ENCODE results near the gene ZKSCAN8. TPM values are rescaled to one million over a fixed set of nuclear protein-coding genes. Genes with fewer than 3 reads are reported as not detected.
A peak's percentile ranks its signal among the peaks of the same experiment; 100 is the strongest.

Gene ZKSCAN8
- total RNA-seq, 1 experiment from 2014 or later, result 12.0 TPM

GRCh38 chr6:28135393-28135792 lies 6.3 kb upstream of the ZKSCAN8 start:
- no peaks in the 10 kb centered on the region for H3K36me3 ChIP-seq (ENCODE audit: low read depth, low read length)
- intact Hi-C loops (cut with micrococcal nuclease), result loop anchor here (5.0 to 10.0 kb wide), 3 partner anchors 202 to 449 kb away; partner anchors contain the start of gene ZSCAN31
- no TSS peak for BruUV-seq (replicated peaks)
- H3K4me1 ChIP-seq (ENCODE audit: insufficient read depth, low read length), result peaks cover 14% of the 10 kb centered on the region
- peak overlapping the region; percentile 95 for H3K4me2 ChIP-seq (ENCODE audit: low read length)
- no peak overlapping the region for H3K27ac ChIP-seq (ENCODE audit: low read length)
- no peak overlapping the region for H2AFZ ChIP-seq (ENCODE audit: low read length)
- H3K9ac ChIP-seq (ENCODE audit: low read length), result 0 out of 2 replicates have a peak overlapping the region, but pooled peaks have one; percentile 87
- H3K79me2 ChIP-seq (ENCODE audit: low read length), result peaks cover 19% of the 10 kb centered on the region
- ChIA-PET POLR2A (ENCODE audit: unreplicated experiment) (no interaction called here), CTCF (no interaction called here)
- no peaks in the 10 kb centered on the region for H3F3A ChIP-seq (ENCODE audit: low read length, unreplicated experiment)
- ATAC-seq, result no peak
- no peak for TF ChIP-seq EZH2 (IDR thresholded peaks at IDR 0.05; ENCODE audit: low read length, unreplicated experiment)
- no peak for TF ChIP-seq EZH2phosphoT487 (IDR thresholded peaks at IDR 0.05; ENCODE audit: borderline replicate concordance, low read length)
- H4K20me1 ChIP-seq (ENCODE audit: low read length), result no peaks in the 10 kb centered on the region
- no peaks in the 10 kb centered on the region for H3K9me2 ChIP-seq (replicated peaks; ENCODE audit: low read length)
- peak overlapping the region; percentile 91 for H3K4me3 ChIP-seq (ENCODE audit: low read length)
- H3K9me3 ChIP-seq (ENCODE audit: low read length), result no peaks in the 10 kb centered on the region
- no peaks in the 10 kb centered on the region for H3K27me3 ChIP-seq (ENCODE audit: low read length)
- no peak for DNase-seq

GRCh38 chr6:28136585-28137504 lies 4.8 kb upstream of the ZKSCAN8 start:
- Histone ChIP-seq H4K20me1 (ENCODE audit: low read length) (no peaks in the 10 kb centered on the region), H3K27me3 (ENCODE audit: low read length) (no peaks in the 10 kb centered on the region), H3F3A (ENCODE audit: low read length, unreplicated experiment) (no peaks in the 10 kb centered on the region), H3K36me3 (ENCODE audit: low read depth, low read length) (no peaks in the 10 kb centered on the region), H2AFZ (ENCODE audit: low read length) (peak overlapping the region; percentile 100), H3K4me1 (ENCODE audit: insufficient read depth, low read length) (peaks cover 14% of the 10 kb centered on the region), H3K79me2 (ENCODE audit: low read length) (peaks cover 18% of the 10 kb centered on the region), H3K9me2 (replicated peaks; ENCODE audit: low read length) (no peaks in the 10 kb centered on the region), H3K4me2 (ENCODE audit: low read length) (peak overlapping the region; percentile 95), H3K9me3 (ENCODE audit: low read length) (no peaks in the 10 kb centered on the region), H3K27ac (ENCODE audit: low read length) (peak overlapping the region; percentile 52), H3K4me3 (ENCODE audit: low read length) (peak overlapping the region; percentile 91), H3K9ac (ENCODE audit: low read length) (peak overlapping the region; percentile 87)
- peak; percentile 90 for DNase-seq
- peak; percentile 59 for ATAC-seq
- POLR2A ChIA-PET (ENCODE audit: unreplicated experiment), result interaction anchor here (0.6 to 1.2 kb wide), 3 partner anchors 32 to 383 kb away, joined by 3 to 4 read pairs (median 3); partner anchors contain the start of gene ZKSCAN4
- intact Hi-C loops (cut with micrococcal nuclease), result loop anchor here (2.0 to 10.0 kb wide), 6 partner anchors 32 to 448 kb away; partner anchors contain the start of genes ZSCAN31 and ZSCAN9
- no TSS peak for BruUV-seq (replicated peaks)
- TF ChIP-seq CTCF (conservative IDR thresholded peaks at IDR 0.05; ENCODE audit: low read depth, low read length) (no peak), EZH2phosphoT487 (IDR thresholded peaks at IDR 0.05; ENCODE audit: borderline replicate concordance, low read length) (no peak)
- CTCF ChIA-PET, result no interaction called here

- intact Hi-C loops (cut with micrococcal nuclease), result loop anchor here (2.0 to 10.0 kb wide), 6 partner anchors 33 to 447 kb away; partner anchors contain the start of genes ZSCAN31 and ZSCAN9
- Histone ChIP-seq H3F3A (ENCODE audit: low read length, unreplicated experiment) (no peaks in the 10 kb centered on the region), H3K79me2 (ENCODE audit: low read length) (peaks cover 25% of the 10 kb centered on the region), H3K4me2 (ENCODE audit: low read length) (peak overlapping the region; percentile 95), H3K4me1 (ENCODE audit: insufficient read depth, low read length) (peaks cover 14% of the 10 kb centered on the region), H3K9me3 (ENCODE audit: low read length) (no peaks in the 10 kb centered on the region), H4K20me1 (ENCODE audit: low read length) (no peaks in the 10 kb centered on the region), H2AFZ (ENCODE audit: low read length) (peak overlapping the region; percentile 100), H3K27me3 (ENCODE audit: low read length) (no peaks in the 10 kb centered on the region), H3K36me3 (ENCODE audit: low read depth, low read length) (no peaks in the 10 kb centered on the region), H3K4me3 (ENCODE audit: low read length) (peak overlapping the region; percentile 91), H3K9ac (ENCODE audit: low read length) (peak overlapping the region; percentile 87), H3K9me2 (replicated peaks; ENCODE audit: low read length) (no peaks in the 10 kb centered on the region), H3K27ac (ENCODE audit: low read length) (peak overlapping the region; percentile 52; the same call in 1 of the 2 replicates)
- no peak for ATAC-seq
- POLR2A ChIA-PET (ENCODE audit: unreplicated experiment), result interaction anchor here (0.6 to 1.2 kb wide), 2 partner anchors 33 to 73 kb away, joined by 4 to 13 read pairs; no protein-coding TSS in a partner anchor
- no TSS peak for BruUV-seq (replicated peaks)
- DNase-seq, result no peak
- TF ChIP-seq EZH2phosphoT487 (IDR thresholded peaks at IDR 0.05; ENCODE audit: borderline replicate concordance, low read length) (no peak), EZH2 (IDR thresholded peaks at IDR 0.05; ENCODE audit: low read length, unreplicated experiment) (no peak), CTCF (conservative IDR thresholded peaks at IDR 0.05; ENCODE audit: low read depth, low read length) (no peak)
- CTCF ChIA-PET, result no interaction called here
Observed at GRCh38 chr6:28137505-28137981, 4.1 kb upstream of the ZKSCAN8 start.

Data from PC-3 (cell line).